Type B pancreatic cell (in vitro differentiated cells): ENCODE data around the gene BACH2. TPM values are rescaled to one million over a fixed set of nuclear protein-coding genes. Genes with fewer than 3 reads are reported as not detected.
A peak's percentile ranks its signal among the peaks of the same experiment; 100 is the strongest.

Source experiments
- DNase-seq: peaks from one replicate; pipeline ENCODE4 v3.0.0; 2021; ENCODE audit warnings: mixed read lengths; ENCODE audit not compliant: unreplicated experiment; ENCODE audit errors: extremely low spot score
- H3K27ac Mint-ChIP-seq: 2 replicates; pipeline ENCODE4 v1.8.0; 2021; ENCODE audit warnings: mild to moderate bottlenecking, mixed read lengths
- H3K27me3 Mint-ChIP-seq: 2 replicates; pipeline ENCODE4 v1.8.0; 2021; ENCODE audit warnings: mixed read lengths
- H3K36me3 Mint-ChIP-seq: 2 replicates; pipeline ENCODE4 v1.8.0; 2021; ENCODE audit warnings: mixed read lengths
- H3K4me1 Mint-ChIP-seq: one replicate; pipeline ENCODE4 v1.8.0; 2021; ENCODE audit warnings: mixed read lengths; ENCODE audit not compliant: unreplicated experiment
- H3K4me3 Mint-ChIP-seq: 2 replicates; pipeline ENCODE4 v1.8.0; 2021; ENCODE audit warnings: mild to moderate bottlenecking, mixed read lengths
- H3K9me3 Mint-ChIP-seq: 2 replicates; pipeline ENCODE4 v1.8.0; 2021; ENCODE audit warnings: mixed read lengths
- total RNA-seq: library from RNA; stranded (reverse); gene quantifications from 2 replicates; pipeline ENCODE4 v1.2.1, GENCODE V29; 2021; ENCODE audit warnings: low replicate concordance
- TF ChIP-seq, protein P1 (sequence below): fragments of 200-600 bp; sonication (generic); conservative IDR thresholded peaks from 2 replicates; pipeline ENCODE4 v1.5.0; 2021; ENCODE audit warnings: antibody characterized with exemption, mild to moderate bottlenecking

BACH2 gene
- total RNA-seq, 1 donor from 2014 or later = 33.5 TPM

GRCh38 chr6:90026216-90026615, 270.4 kb downstream of the BACH2 start:
- Mint-ChIP-seq H3K27ac (no peak overlapping the region), H3K9me3 (no peaks in the 10 kb centered on the region), H3K4me1 (peaks cover 25% of the 10 kb centered on the region), H3K4me3 (peak overlapping the region; percentile 6), H3K27me3 (no peaks in the 10 kb centered on the region), H3K36me3 (no peaks in the 10 kb centered on the region)
- TF ChIP-seq, protein P1, sequence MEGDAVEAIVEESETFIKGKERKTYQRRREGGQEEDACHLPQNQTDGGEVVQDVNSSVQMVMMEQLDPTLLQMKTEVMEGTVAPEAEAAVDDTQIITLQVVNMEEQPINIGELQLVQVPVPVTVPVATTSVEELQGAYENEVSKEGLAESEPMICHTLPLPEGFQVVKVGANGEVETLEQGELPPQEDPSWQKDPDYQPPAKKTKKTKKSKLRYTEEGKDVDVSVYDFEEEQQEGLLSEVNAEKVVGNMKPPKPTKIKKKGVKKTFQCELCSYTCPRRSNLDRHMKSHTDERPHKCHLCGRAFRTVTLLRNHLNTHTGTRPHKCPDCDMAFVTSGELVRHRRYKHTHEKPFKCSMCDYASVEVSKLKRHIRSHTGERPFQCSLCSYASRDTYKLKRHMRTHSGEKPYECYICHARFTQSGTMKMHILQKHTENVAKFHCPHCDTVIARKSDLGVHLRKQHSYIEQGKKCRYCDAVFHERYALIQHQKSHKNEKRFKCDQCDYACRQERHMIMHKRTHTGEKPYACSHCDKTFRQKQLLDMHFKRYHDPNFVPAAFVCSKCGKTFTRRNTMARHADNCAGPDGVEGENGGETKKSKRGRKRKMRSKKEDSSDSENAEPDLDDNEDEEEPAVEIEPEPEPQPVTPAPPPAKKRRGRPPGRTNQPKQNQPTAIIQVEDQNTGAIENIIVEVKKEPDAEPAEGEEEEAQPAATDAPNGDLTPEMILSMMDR = no peak
- no peak for DNase-seq

DNA sequence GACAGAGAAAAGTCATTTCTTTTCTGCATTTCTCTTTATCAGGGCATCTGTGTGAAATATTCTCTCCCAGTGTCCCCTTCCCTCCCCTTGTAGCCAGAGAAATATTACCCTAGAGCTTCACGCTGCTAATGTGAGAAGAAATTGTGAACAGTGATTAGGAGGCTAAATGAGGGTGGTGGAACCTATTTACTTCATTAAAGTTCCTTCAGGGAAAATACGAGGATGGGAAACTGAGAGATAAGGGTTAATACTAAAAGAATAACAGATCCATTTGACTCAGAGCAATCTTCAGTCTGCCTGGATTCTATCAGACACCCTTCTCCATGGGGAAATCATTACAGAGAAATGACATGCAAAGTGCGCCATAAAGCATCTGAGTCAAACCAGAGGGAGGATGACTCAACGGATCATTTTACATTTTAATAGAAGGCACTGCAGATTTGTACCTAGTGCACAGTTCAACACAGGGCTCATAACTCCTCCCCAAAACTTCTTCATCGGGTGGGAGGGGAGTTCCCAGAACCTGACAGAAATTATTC, 271.1 kb downstream of the BACH2 start:
- Mint-ChIP-seq H3K27ac (no peak overlapping the region), H3K4me3 (peak overlapping the region; percentile 6), H3K27me3 (no peaks in the 10 kb centered on the region), H3K36me3 (no peaks in the 10 kb centered on the region), H3K4me1 (peaks cover 25% of the 10 kb centered on the region), H3K9me3 (no peaks in the 10 kb centered on the region)
- TF ChIP-seq, protein P1 = no peak
- DNase-seq = no peak

DNA sequence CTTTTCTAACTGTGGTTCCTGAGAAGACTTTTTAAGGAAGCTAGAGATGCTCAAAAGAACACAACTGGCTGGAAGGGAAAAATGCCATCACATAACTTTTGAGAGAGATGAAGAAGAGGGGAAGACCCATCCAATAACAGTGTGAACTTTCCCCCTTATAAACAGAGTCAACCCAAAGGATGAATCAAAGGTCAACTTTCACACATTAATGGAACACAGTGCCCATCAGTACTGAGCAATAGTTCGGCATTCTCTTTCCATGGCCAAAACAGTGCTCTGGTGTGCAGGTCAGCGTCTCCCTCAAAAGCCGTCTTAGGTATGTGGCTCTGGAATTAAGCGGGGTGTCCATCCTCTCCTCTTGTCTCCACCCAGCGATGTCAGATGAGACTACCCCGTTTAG, 272.0 kb downstream of the BACH2 start:
- peaks cover 25% of the 10 kb centered on the region for H3K4me1 Mint-ChIP-seq
- no peak overlapping the region for H3K27ac Mint-ChIP-seq

DNA sequence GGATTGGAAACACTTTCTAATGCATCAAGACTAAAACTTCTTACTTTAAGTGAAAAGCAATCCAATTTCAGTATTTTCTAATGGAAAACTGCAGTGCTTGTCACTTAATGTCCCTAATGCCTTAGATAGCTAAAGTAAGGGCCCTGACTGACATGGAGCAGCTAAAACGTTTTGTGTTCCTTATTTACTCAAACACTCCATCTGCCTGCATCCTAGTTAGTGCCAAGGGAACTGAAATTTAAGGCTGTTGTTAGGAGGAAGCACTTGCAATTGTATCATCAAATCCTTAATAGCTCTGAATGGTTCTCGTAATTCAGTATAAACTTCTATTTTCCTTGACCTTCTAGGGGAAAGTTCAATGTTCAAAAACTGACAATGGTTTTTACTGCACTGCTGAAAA, 274.9 kb downstream of the BACH2 start:
- Mint-ChIP-seq H3K27ac (no peak overlapping the region), H3K4me1 (peaks cover 19% of the 10 kb centered on the region), H3K9me3 (no peaks in the 10 kb centered on the region), H3K27me3 (no peaks in the 10 kb centered on the region), H3K36me3 (peaks cover 3% of the 10 kb centered on the region), H3K4me3 (no peak overlapping the region)
- no peak for DNase-seq
- TF ChIP-seq, protein P1 = no peak

More for the DNA sequence above, 272.0 kb downstream of the BACH2 start:
- H3K27me3 Mint-ChIP-seq = no peaks in the 10 kb centered on the region
- no peak for DNase-seq
- H3K9me3 Mint-ChIP-seq = no peaks in the 10 kb centered on the region
- H3K4me3 Mint-ChIP-seq = no peak overlapping the region
- TF ChIP-seq, protein P1 = no peak
- no peaks in the 10 kb centered on the region for H3K36me3 Mint-ChIP-seq

DNA sequence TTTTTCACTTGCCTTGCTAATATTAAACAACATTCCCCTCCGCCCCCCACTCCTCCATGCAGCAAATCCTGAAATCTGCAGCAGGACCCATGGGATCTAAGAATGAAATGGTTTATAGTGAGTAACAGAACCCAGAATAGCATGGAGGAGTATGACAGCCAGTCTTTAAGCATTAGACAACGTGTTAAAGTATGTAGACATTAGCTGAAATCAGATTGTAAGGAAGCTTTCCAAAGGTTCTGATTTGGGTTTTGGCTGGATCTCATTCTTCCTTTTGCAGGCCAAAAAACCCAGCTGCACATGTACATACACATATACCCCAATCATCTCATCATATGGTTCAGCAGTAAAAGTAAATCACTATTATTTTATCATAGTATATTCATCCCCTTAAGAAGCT, 275.9 kb downstream of the BACH2 start:
- no peak for DNase-seq
- Mint-ChIP-seq H3K27me3 (no peaks in the 10 kb centered on the region), H3K9me3 (no peaks in the 10 kb centered on the region), H3K27ac (no peak overlapping the region), H3K4me3 (no peak overlapping the region), H3K4me1 (peaks cover 11% of the 10 kb centered on the region), H3K36me3 (peaks cover 3% of the 10 kb centered on the region)
- TF ChIP-seq, protein P1 = no peak

GRCh38 chr6:90019216-90019615, 277.4 kb downstream of the BACH2 start:
- TF ChIP-seq, protein P1 = no peak
- Mint-ChIP-seq H3K27ac (no peak overlapping the region), H3K4me1 (no peaks in the 10 kb centered on the region), H3K27me3 (no peaks in the 10 kb centered on the region), H3K36me3 (peaks cover 3% of the 10 kb centered on the region), H3K4me3 (no peak overlapping the region), H3K9me3 (peaks cover 6% of the 10 kb centered on the region)
- no peak for DNase-seq
